HG03159 (cell line): ENCODE results near the gene KRT83.

Source experiments
- ATAC-seq: cut with Tn5 transposase; IDR thresholded peaks from one replicate; pipeline ENCODE4 v1.9.1; 2021; ENCODE audit warnings: mild to moderate bottlenecking, moderate library complexity; ENCODE audit not compliant: unreplicated experiment

The KRT83 gene

DNA sequence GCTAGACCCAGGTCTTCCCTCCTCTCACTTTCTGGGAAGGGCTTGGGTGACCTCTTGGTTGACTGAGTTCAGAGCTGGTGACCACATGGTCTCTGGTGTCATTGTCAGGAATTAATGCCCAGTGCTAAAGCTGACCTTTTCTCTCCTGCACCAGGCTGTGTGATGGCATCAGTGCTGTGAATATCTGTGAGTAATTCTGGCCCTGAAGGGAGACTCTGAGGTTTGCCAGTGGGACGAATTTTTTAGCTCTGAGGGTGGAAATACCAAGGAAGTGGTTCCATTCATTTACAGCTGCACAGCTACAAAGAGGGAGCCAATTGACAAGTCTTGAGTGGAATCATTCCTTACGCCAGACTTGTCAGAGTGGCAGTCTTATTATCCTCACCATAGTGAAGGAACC lies 53.0 kb downstream of the KRT83 start:
- ATAC-seq, result no peak

DNA sequence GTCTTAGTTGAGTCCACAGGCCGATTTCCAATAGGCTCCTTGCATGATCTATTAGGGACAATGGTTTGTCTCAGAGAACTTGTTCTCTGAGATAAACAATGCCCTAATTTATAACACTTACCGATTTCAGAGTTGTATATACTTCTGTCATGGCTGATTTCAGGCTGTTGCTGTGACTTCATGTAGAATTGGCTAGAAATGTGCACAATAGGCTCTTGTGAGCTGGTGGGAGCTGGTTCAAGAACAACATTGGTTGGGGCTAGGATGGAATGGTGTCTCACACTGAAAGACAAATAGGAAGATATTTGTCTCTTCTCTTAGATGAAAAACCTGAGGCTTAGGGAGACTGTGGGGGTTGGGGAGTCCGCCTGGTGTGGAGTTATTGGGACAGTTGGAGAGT lies 53.5 kb downstream of the KRT83 start:
- no peak for ATAC-seq

DNA sequence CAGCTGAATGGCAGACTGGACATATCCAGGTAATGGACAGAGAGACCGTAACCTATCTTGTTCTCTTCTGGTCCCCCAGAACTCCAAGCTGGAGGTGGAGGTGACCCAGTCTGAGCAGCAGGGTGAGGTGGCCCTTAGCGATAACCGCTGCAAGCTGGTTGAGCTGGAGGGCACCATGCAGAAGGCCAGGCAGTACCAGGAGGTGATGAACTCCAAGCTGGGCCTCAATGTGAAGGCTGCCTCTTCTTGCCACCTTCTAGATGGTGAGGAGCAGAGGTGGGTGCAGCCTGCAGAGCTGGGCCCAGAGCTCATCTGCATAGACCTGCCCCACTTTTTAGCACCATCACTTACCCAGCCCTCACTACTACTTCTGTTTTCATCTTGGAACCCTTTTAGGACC lies 53.9 kb downstream of the KRT83 start:
- no peak for ATAC-seq

DNA sequence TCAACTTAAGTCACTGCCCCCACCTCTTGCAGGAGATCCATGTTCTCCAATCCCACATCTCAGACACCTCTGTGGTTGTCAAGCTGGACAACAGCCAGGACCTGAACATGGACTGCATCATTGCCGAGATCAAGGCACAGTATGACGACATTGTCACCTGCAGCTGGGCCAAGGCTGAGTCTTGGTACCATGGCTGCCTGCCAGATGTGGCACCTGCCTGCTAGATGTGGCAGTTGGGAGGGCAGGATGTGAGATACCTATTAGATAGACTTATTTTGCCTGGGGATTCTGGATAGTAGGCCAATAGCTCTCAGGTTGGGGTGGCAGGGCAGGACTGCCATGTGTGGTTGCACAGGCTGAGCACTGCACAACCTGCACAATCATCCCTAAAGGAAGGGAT lies 54.7 kb downstream of the KRT83 start:
- ATAC-seq, result no peak

DNA sequence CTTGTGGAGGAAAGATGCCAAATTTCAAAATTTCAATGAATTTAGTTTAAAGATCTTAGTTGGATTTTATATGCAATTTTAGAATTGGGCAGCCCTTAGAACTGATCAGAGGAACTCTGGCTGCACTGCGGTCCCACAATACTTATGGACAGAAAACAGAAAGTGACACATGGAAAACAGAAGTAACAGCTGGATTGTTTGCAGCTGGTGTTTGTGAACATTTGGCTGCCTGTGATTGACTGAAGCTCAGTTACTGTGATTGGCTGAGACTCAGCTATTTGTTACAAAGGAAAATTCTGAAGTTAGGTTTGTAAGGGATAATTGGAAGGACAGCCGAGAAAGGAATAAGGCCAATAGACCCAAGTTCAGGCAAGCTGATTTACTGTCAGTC lies 56.8 kb downstream of the KRT83 start:
- ATAC-seq, result no peak
